IgD-negative memory B cell (primary cell): ENCODE results near the gene TPPP2. TPM values are rescaled to one million over a fixed set of nuclear protein-coding genes. Genes with fewer than 3 reads are reported as not detected.

Source experiments
- H3K27ac Mint-ChIP-seq, 3 donors: one replicate each; pipeline ENCODE4 v1.8.0; 2020 to 2022; ENCODE audit warnings: mild to moderate bottlenecking in 3 of 3, mixed read lengths in 3 of 3, moderate library complexity in 1 of 3
- H3K27me3 Mint-ChIP-seq: one replicate; pipeline ENCODE4 v1.8.0; 2021; ENCODE audit warnings: mixed read lengths
- H3K36me3 Mint-ChIP-seq: one replicate; pipeline ENCODE4 v1.8.0; 2020; ENCODE audit warnings: mild to moderate bottlenecking, mixed read lengths
- H3K4me1 Mint-ChIP-seq, 3 donors: one replicate each; pipeline ENCODE4 v1.8.0; 2020 to 2022; ENCODE audit warnings: mixed read lengths in 3 of 3, mild to moderate bottlenecking in 1 of 3
- H3K4me3 Mint-ChIP-seq, 4 donors: one replicate each; pipeline ENCODE4 v1.8.0; 2020 to 2022; ENCODE audit warnings: mild to moderate bottlenecking in 4 of 4, mixed read lengths in 4 of 4, moderate library complexity in 3 of 4
- H3K9me3 Mint-ChIP-seq, 3 donors: one replicate each; pipeline ENCODE4 v1.8.0; 2020 to 2021; ENCODE audit warnings: mixed read lengths in 3 of 3, mild to moderate bottlenecking in 1 of 3
- polyA plus RNA-seq: library from polyadenylated mRNA; unstranded; fragments of 300-500 nt; fragmentation: Illumina TruSeq; gene quantifications from one replicate; pipeline ENCODE4 v1.2.3, GENCODE V29; 2021

The TPPP2 gene
- polyA plus RNA-seq, 1 donor from 2014 or later: not detected

DNA sequence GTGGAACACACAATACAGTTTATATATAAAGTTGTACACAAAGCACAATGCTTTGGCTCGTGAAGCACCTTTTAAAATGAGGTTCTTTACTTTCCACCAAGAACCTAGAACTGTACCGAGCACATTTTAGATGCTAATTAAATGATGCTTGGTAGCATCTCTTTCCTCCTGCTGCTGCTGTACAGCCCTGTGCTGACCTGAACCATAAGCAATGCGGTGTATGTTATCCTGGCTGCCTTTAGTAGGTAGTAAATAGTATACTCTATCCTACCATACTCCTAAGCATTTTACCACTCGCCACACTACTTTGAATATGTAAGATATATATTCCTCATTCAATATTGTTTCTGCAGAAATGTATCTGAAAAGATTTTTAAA is 24.7 kb downstream of the TPPP2 start:
- Mint-ChIP-seq H3K27me3 (peaks cover 6% of the 10 kb centered on the region), H3K9me3 (no peaks in the 10 kb centered on the region), H3K4me3 (no peak overlapping the region), H3K4me1 (no peaks in the 10 kb centered on the region), H3K27ac (no peak overlapping the region), H3K36me3 (no peaks in the 10 kb centered on the region)

DNA sequence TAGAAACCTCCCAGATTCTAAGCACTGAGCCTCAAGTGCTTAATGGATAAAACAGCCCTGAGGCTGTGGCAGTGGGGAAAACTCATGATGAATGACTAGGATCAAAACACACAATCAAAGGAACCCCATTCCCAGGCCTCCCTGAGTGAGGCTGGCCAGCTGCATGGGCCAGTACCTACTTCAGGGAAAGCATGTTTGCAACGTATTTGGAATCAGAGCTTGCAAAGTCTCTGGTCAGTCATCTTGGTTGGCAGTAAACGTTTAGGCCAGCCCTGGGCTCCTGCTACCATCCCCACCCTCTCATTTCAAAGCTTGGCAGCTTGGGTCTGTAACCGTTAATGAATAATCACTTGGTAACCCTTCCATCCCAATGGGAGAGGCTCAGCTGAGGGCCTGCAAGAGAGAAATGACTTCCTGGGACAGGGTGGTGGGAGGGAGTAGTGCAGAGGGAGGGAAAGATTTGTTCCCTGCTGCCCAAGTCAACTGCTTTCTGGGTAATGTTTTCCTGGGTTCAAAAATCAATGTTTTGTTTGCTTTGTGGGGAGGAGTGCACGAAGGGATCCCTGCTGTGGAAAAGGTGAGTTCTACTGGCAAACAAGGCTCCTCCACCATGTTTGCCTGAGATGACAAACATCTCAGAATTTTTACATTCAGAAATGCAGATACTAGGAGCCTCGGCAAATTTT is 25.6 kb downstream of the TPPP2 start:
- H3K36me3 Mint-ChIP-seq: no peaks in the 10 kb centered on the region
- no peaks in the 10 kb centered on the region for H3K9me3 Mint-ChIP-seq
- no peaks in the 10 kb centered on the region for H3K4me1 Mint-ChIP-seq
- no peak overlapping the region for H3K27ac Mint-ChIP-seq
- H3K27me3 Mint-ChIP-seq: peaks cover 8% of the 10 kb centered on the region
- peak overlapping the region in 1 of 4 donors; percentile 56 for H3K4me3 Mint-ChIP-seq

DNA sequence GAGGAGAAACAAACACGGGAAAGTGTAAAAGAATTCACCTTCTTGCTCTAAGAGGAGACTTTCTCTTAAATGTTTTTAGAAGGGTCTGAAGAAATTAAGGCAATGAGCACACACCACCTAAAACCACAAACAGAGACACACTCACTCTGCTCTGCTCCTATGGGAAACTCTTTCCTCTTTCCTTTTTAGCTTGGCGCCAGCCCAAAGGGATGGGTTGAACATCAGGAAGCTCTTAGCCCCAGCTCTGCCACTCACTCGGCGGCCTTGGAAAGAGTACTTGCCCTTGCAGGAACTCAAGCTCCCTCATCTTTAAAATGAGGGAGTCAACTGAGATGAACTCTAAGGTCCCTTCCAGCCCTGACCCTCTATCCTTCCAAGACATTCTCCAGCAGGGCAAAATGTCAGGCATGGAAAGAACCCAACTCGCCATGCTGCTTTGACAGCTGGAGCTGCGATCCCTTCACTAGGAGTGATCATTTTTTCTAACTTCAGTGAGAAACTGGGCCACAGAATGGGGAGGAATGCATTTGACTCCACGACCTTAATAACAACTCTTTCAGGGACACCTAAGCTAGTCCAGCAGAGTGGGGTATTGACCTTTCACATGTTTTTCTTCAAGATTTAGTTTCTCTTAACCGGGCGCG is 26.6 kb downstream of the TPPP2 start:
- Mint-ChIP-seq H3K9me3 (no peaks in the 10 kb centered on the region), H3K27me3 (peaks cover 13% of the 10 kb centered on the region), H3K27ac (peak overlapping the region in 1 of 3 donors; percentile 47), H3K36me3 (no peaks in the 10 kb centered on the region), H3K4me1 (no peaks in the 10 kb centered on the region), H3K4me3 (no peak overlapping the region)

DNA sequence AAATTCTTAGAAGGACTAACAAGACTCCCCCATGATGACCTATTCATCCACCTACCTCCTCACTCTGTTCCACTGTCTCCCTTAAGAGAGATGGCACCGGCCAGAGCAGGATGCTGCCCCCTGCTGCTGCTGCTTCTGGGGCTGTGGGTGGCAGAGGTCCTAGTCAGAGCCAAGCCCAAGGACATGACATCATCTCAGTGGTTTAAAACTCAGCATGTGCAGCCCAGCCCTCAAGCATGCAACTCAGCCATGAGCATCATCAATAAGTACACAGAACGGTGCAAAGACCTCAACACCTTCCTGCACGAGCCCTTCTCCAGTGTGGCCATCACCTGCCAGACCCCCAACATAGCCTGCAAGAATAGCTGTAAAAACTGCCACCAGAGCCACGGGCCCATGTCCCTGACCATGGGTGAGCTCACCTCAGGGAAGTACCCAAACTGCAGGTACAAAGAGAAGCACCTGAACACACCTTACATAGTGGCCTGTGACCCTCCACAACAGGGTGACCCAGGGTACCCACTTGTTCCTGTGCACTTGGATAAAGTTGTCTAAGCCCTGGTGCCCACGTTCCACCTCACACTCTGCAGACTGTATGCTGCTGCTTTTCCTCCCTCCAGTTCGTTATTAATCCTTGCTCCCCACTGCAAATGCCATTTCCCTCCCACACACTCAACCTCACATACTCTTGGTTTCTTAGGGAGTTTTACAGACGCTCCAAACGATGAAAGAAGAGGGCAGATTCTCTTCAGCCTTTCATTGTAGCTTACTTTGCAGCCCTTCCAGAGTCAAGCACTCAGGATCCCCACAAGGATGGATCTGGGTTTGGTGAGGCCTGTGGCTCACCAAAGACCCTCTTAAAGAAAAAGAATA is 28.0 kb downstream of the TPPP2 start, which contains the start of gene RNASE8:
Gene RNASE8, plus strand, starts transcription at position 20 of the 873 bp plus-strand sequence. Its CDS starts 71 bp downstream, at position 91.
- Mint-ChIP-seq H3K27ac (peak within 1 kb of the TSS in 1 of 3 donors; percentile 47), H3K4me3 (no peak within 1 kb of the TSS), H3K36me3 (no peaks in the 10 kb centered on the region), H3K9me3 (no peaks in the 10 kb centered on the region), H3K4me1 (no peaks in the 10 kb centered on the region), H3K27me3 (peaks cover 15% of the 10 kb centered on the region)

- Mint-ChIP-seq H3K9me3 (no peaks in the 10 kb centered on the region), H3K4me3 (peak overlapping the region in 1 of 4 donors; percentile 49), H3K36me3 (no peaks in the 10 kb centered on the region), H3K4me1 (no peaks in the 10 kb centered on the region), H3K27ac (no peak overlapping the region), H3K27me3 (peaks cover 16% of the 10 kb centered on the region)
These were observed 28.9 kb downstream of the TPPP2 start for GRCh38 chr14:21058903-21059302.

DNA sequence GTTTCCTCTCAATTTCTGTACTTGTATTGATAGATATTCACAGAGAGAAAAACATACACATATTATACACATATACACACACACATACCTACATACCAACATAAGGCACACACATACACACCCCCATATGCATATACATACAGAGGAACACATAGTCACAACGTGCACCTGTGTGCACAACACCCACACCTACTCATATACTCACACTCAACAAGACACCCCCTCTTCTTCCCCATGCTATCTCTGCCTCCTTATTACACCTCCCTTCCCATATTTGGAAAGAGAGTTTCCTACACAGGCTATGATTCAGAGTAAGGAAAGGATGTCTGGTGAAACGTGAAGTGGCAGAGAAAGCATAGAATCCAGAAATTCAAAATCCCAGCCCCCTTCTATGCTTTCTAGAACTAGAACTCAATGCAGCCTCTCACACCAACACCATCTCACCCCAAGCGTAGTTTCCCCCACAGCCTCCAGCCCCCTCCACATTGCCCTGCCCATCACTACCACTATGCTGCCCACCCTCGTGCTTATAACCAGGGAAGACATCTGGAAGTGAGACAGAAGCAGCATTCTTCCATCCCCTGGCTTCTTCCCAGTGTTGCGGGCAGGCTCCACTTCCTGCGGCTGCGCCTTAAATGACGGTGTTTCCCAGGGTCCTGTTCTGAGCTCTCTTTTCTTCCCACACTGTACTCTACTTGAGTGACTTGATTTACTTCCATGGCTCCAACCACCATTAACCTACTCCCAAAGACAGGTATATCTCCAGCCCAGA is 30.0 kb downstream of the TPPP2 start:
- Mint-ChIP-seq H3K4me3 (no peak overlapping the region), H3K27me3 (peaks cover 21% of the 10 kb centered on the region), H3K27ac (no peak overlapping the region), H3K9me3 (no peaks in the 10 kb centered on the region), H3K4me1 (no peaks in the 10 kb centered on the region), H3K36me3 (no peaks in the 10 kb centered on the region)

GRCh38 chr14:21060614-21061346 is 30.8 kb downstream of the TPPP2 start:
- H3K4me3 Mint-ChIP-seq: no peak overlapping the region
- no peaks in the 10 kb centered on the region for H3K9me3 Mint-ChIP-seq
- no peaks in the 10 kb centered on the region for H3K36me3 Mint-ChIP-seq
- H3K27ac Mint-ChIP-seq: no peak overlapping the region
- H3K4me1 Mint-ChIP-seq: no peaks in the 10 kb centered on the region
- H3K27me3 Mint-ChIP-seq: peaks cover 26% of the 10 kb centered on the region

GRCh38 chr14:21061347-21061668 is 31.3 kb downstream of the TPPP2 start:
- Mint-ChIP-seq H3K36me3 (no peaks in the 10 kb centered on the region), H3K9me3 (no peaks in the 10 kb centered on the region), H3K4me1 (no peaks in the 10 kb centered on the region), H3K27ac (no peak overlapping the region), H3K27me3 (peaks cover 28% of the 10 kb centered on the region), H3K4me3 (no peak overlapping the region)

DNA sequence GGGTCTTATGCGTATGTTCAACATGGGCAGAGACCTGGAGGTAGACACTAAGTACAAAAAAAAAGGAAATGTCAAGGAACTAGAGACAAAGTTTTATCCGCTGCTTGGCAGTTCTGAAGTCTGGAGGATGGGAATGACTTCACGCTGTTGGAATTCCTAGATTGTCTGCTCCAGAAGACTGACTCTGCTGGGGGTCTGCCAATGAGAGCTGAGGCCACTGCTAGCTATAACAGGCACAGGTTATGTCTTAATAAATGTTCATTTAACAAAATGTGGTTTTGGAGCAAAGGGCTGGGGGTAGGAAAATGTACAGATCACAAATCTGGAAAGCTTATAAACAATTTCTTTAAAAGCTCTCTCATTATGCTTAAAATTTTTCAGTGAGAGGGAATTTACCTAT is 33.5 kb downstream of the TPPP2 start:
- Mint-ChIP-seq H3K27me3 (peaks cover 41% of the 10 kb centered on the region), H3K27ac (no peak overlapping the region), H3K4me3 (no peak overlapping the region), H3K4me1 (peaks cover under 1 to 3% (median 2%) of the 10 kb centered on the region in 3 donors), H3K36me3 (no peaks in the 10 kb centered on the region), H3K9me3 (no peaks in the 10 kb centered on the region)

- no peaks in the 10 kb centered on the region for H3K9me3 Mint-ChIP-seq
- peak overlapping the region in 1 of 4 donors; percentile 65 for H3K4me3 Mint-ChIP-seq
- H3K27ac Mint-ChIP-seq: no peak overlapping the region
- H3K36me3 Mint-ChIP-seq: no peaks in the 10 kb centered on the region
- H3K27me3 Mint-ChIP-seq: peaks cover 50% of the 10 kb centered on the region
- H3K4me1 Mint-ChIP-seq: peaks cover 14 to 25% (median 19%) of the 10 kb centered on the region in 3 donors
These were observed 37.0 kb downstream of the TPPP2 start for GRCh38 chr14:21066882-21067502.

GRCh38 chr14:21068521-21069387 is 38.7 kb downstream of the TPPP2 start:
- Mint-ChIP-seq H3K9me3 (no peaks in the 10 kb centered on the region), H3K36me3 (no peaks in the 10 kb centered on the region), H3K27ac (peak overlapping the region in 2 of 3 donors; percentile 22 to 83), H3K27me3 (peaks cover 55% of the 10 kb centered on the region), H3K4me1 (peaks cover 14 to 31% (median 26%) of the 10 kb centered on the region in 3 donors), H3K4me3 (peak overlapping the region; percentile 75 to 93 (median 89))

DNA sequence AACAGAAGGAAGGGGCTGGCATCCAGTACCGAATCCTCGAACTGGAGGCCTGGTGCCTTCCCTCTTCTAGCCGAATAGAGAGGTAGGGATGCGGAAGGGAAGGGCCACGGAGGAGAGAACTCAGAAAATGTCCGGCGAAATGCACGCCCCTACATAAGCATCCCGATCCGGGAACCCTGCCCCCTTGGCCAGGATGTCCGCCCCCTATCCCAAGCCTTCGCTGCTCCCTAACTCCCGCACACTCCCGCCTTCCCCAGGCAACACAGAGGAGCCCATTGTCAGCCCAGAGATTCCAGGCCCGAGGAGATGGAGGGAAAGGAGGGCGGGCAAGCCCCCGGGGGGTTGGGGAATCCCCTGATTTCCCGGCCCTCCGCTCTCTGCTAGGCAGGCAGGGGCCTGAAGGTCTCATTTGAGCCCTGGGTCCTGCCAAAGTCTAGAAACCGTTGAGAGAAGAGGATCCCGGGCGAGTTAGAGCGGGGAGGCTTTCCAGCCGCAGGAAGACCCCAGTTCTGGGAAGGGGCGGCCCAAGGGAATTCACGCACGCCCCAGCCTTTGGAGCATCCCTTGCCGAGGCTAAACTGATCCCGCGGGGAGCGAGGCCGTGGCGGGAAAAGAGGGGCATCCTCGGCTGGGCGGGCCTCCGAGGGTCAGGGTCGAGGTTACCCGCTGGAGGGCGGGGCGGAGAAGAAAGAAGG is 39.5 kb downstream of the TPPP2 start:
- H3K4me1 Mint-ChIP-seq: peaks cover 14 to 31% (median 26%) of the 10 kb centered on the region in 3 donors
- peak overlapping the region; percentile 75 to 93 (median 89) for H3K4me3 Mint-ChIP-seq
- H3K27me3 Mint-ChIP-seq: peaks cover 53% of the 10 kb centered on the region

More for the DNA sequence above, 39.5 kb downstream of the TPPP2 start:
- no peaks in the 10 kb centered on the region for H3K36me3 Mint-ChIP-seq
- H3K27ac Mint-ChIP-seq: peak overlapping the region in 1 of 3 donors; percentile 83
- H3K9me3 Mint-ChIP-seq: no peaks in the 10 kb centered on the region
